ENCODE results near the gene MYZAP. TPM values are rescaled to one million over a fixed set of nuclear protein-coding genes. Genes with fewer than 3 reads are reported as not detected.

MYZAP gene
- total RNA-seq, 1 experiment from 2014 or later = 6.0 TPM

DNA sequence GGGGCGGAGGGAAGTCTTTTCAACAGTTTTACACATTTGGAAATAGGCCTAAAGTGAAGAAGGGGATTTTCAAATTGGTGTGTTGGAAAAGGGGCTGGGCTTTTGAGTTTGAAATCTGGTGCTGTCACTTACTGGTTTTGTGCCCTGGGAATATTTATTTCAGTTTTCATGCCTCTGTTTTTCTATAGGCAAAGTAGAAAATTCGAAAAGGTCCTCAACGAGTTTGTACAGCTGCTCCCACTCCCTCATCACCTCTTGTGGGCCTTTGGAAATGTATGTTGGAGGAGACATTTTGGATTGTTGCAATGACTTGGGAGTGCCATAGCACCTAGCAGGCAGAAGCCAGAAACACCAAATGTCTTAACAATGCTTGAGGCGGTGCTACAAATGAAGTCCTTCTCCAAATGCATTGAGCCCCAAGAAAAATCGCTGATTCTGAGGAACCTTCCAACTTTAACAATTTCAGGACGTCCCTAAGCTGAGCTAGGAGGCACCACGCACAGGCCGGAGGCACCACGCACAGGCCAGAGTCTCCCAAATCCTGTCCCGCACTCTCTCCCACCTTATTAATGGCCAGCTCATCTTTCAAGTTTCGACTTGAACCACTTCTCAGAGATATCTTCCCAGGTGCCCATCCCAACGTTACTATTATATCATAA, 114.2 kb downstream of the MYZAP start:
- Histone ChIP-seq H3K36me3 (ENCODE audit: low read depth, low read length) (peaks cover 12% of the 10 kb centered on the region; the same call in 1 of the 2 replicates), H3K4me1 (ENCODE audit: insufficient read depth, low read length) (peaks cover 31% of the 10 kb centered on the region), H3F3A (ENCODE audit: low read length, unreplicated experiment) (no peaks in the 10 kb centered on the region), H3K9ac (ENCODE audit: low read length) (peak overlapping the region; percentile 98; the same call in 1 of the 2 replicates), H3K79me2 (ENCODE audit: low read length) (peaks cover 37% of the 10 kb centered on the region), H3K9me2 (replicated peaks; ENCODE audit: low read length) (no peaks in the 10 kb centered on the region), H2AFZ (ENCODE audit: low read length) (peak overlapping the region; percentile 79), H4K20me1 (ENCODE audit: low read length) (peaks cover 7% of the 10 kb centered on the region; the same call in 1 of the 2 replicates), H3K27me3 (ENCODE audit: low read length) (no peaks in the 10 kb centered on the region), H3K4me2 (ENCODE audit: low read length) (peak overlapping the region; percentile 96), H3K9me3 (ENCODE audit: low read length) (no peaks in the 10 kb centered on the region), H3K4me3 (ENCODE audit: low read length) (peak overlapping the region; percentile 94), H3K27ac (ENCODE audit: low read length) (peak overlapping the region; percentile 74)
- DNase-seq (no peak), ATAC-seq (no peak)
- intact Hi-C loops (cut with micrococcal nuclease) = loop anchor here (2.0 kb wide), 2 partner anchors 39 to 145 kb away; no protein-coding TSS in a partner anchor
- TF ChIP-seq, protein P1, sequence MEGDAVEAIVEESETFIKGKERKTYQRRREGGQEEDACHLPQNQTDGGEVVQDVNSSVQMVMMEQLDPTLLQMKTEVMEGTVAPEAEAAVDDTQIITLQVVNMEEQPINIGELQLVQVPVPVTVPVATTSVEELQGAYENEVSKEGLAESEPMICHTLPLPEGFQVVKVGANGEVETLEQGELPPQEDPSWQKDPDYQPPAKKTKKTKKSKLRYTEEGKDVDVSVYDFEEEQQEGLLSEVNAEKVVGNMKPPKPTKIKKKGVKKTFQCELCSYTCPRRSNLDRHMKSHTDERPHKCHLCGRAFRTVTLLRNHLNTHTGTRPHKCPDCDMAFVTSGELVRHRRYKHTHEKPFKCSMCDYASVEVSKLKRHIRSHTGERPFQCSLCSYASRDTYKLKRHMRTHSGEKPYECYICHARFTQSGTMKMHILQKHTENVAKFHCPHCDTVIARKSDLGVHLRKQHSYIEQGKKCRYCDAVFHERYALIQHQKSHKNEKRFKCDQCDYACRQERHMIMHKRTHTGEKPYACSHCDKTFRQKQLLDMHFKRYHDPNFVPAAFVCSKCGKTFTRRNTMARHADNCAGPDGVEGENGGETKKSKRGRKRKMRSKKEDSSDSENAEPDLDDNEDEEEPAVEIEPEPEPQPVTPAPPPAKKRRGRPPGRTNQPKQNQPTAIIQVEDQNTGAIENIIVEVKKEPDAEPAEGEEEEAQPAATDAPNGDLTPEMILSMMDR (conservative IDR thresholded peaks at IDR 0.05; ENCODE audit: low read depth, low read length) = no peak
- TF ChIP-seq EZH2 (IDR thresholded peaks at IDR 0.05; ENCODE audit: low read length, unreplicated experiment) (no peak), EZH2phosphoT487 (IDR thresholded peaks at IDR 0.05; ENCODE audit: borderline replicate concordance, low read length) (no peak)
- ChIA-PET POLR2A (ENCODE audit: unreplicated experiment) (no interaction called here), CTCF (interaction anchor here (0.6 to 0.7 kb wide), 2 partner anchors 772 to 1986 kb away, joined by 3 to 8 read pairs; no protein-coding TSS in a partner anchor)
- BruUV-seq (replicated peaks) = TSS peak; percentile 79

DNA sequence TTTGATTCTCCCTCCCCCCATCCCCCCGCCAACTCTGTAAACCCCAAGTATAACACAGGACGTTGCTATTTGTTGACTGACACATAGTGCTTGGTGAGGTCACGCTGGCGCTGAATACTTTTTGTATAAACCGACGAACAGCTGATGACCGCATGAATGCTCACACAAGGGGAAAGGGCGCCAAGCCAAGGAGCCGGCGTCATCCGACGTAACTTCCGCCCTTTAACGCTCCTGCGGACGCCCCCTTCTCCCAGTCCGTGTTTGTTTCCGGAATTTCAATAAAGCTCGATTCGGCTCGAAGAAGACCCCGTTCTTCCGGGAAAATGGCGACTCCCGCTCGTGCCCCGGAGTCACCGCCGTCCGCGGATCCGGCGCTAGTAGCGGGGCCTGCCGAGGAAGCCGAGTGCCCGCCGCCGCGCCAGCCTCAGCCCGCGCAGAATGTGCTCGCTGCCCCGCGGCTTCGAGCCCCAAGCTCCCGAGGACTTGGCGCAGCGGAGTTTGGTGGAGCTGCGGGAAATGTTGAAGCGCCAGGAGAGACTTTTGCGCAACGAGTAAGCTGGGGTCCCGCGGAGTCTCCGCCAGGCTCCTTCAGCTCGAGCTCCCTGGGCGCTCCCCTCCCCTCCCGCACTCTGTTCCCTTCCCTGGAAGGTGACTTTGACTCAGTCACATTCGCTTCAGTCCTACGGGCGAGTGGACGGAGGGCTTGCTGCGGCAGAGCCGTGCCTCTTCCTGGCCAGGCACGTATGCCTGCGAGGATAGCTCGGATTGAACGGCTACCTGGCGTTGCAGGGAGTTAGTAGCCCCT, 114.9 kb downstream of the MYZAP start, which contains the start of gene POLR2M:
POLR2M (plus strand) TSS at position 310 of the 805 bp plus-strand sequence; CDS start at position 439, 129 bp downstream.
- Histone ChIP-seq H3F3A (ENCODE audit: low read length, unreplicated experiment) (no peaks in the 10 kb centered on the region), H3K9me3 (ENCODE audit: low read length) (no peaks in the 10 kb centered on the region), H4K20me1 (ENCODE audit: low read length) (peaks cover 7% of the 10 kb centered on the region; the same call in 1 of the 2 replicates), H3K4me1 (ENCODE audit: insufficient read depth, low read length) (peaks cover 31% of the 10 kb centered on the region), H3K79me2 (ENCODE audit: low read length) (peaks cover 37% of the 10 kb centered on the region), H3K4me3 (ENCODE audit: low read length) (peak within 1 kb of the TSS; percentile 94), H3K27me3 (ENCODE audit: low read length) (no peaks in the 10 kb centered on the region), H2AFZ (ENCODE audit: low read length) (peak within 1 kb of the TSS; percentile 79), H3K36me3 (ENCODE audit: low read depth, low read length) (peaks cover 12% of the 10 kb centered on the region; the same call in 1 of the 2 replicates), H3K4me2 (ENCODE audit: low read length) (peak within 1 kb of the TSS; percentile 96), H3K9me2 (replicated peaks; ENCODE audit: low read length) (no peaks in the 10 kb centered on the region), H3K9ac (ENCODE audit: low read length) (peak within 1 kb of the TSS; percentile 98), H3K27ac (ENCODE audit: low read length) (peak within 1 kb of the TSS; percentile 78)
- intact Hi-C loops (cut with micrococcal nuclease) = loop anchor here (2.0 kb wide), 2 partner anchors 40 to 146 kb away; no protein-coding TSS in a partner anchor
- ChIA-PET POLR2A (ENCODE audit: unreplicated experiment) (interaction anchor here (0.6 kb wide), 1 partner anchor 371 kb away, joined by 11 read pairs; no protein-coding TSS in a partner anchor), CTCF (interaction anchor here (0.6 to 0.7 kb wide), 2 partner anchors 44 to 1985 kb away, joined by 3 to 8 read pairs; no protein-coding TSS in a partner anchor)
- DNase-seq (peak; percentile 97), ATAC-seq (peak; percentile 79)
- TF ChIP-seq, protein P1 (conservative IDR thresholded peaks at IDR 0.05; ENCODE audit: low read depth, low read length) = no peak
- no peak for TF ChIP-seq EZH2phosphoT487 (IDR thresholded peaks at IDR 0.05; ENCODE audit: borderline replicate concordance, low read length)
- TF ChIP-seq EZH2 (IDR thresholded peaks at IDR 0.05; ENCODE audit: low read length, unreplicated experiment) = no peak
- no TSS peak for BruUV-seq (replicated peaks)

Measured in PC-3 (cell line).